WTC11 (cell line): ENCODE results near the gene HOXA10. TPM values are rescaled to one million over a fixed set of nuclear protein-coding genes. Genes with fewer than 3 reads are reported as not detected.

Experiments
- ATAC-seq: fragments of 200-7000 bp; cut with Tn5 transposase; 2 replicates; pipeline ENCODE4 v1.10.0; 2021; ENCODE audit warnings: mild to moderate bottlenecking, moderate library complexity
- CTCF ChIA-PET: fragments of 300-600 bp; sonication (Branson Sonifier 250); formaldehyde crosslinking; loops from one replicate; lab custom pipeline; 2021; ENCODE audit warnings: antibody characterized with exemption; lab: Charles Lee
- POLR2A ChIA-PET: fragments of 350-600 bp; sonication (Branson Sonifier 250); formaldehyde crosslinking; loops from one replicate; lab custom pipeline; 2021; ENCODE audit warnings: antibody characterized with exemption; lab: Charles Lee
- DNase-seq: peaks from one replicate; pipeline ENCODE4 v3.0.0; 2021; ENCODE audit warnings: low spot score
- H3K27ac Mint-ChIP-seq: 2 replicates; pipeline ENCODE4 v1.8.0; 2021; ENCODE audit warnings: mixed read lengths
- H3K27me3 Mint-ChIP-seq: 2 replicates; pipeline ENCODE4 v1.8.0; 2021; ENCODE audit warnings: low read depth, mild to moderate bottlenecking, moderate library complexity, mixed read lengths
- H3K36me3 Mint-ChIP-seq: 2 replicates; pipeline ENCODE4 v1.8.0; 2021; ENCODE audit warnings: mixed read lengths
- H3K4me1 Mint-ChIP-seq: 2 replicates; pipeline ENCODE4 v1.8.0; 2022; ENCODE audit warnings: mixed read lengths
- H3K4me3 Mint-ChIP-seq: 2 replicates; pipeline ENCODE4 v1.8.0; 2021; ENCODE audit warnings: mild to moderate bottlenecking, moderate library complexity, mixed read lengths
- H3K9me3 Mint-ChIP-seq: 2 replicates; pipeline ENCODE4 v1.8.0; 2021; ENCODE audit warnings: mixed read lengths
- CREM ChIP-seq: sonication (generic); formaldehyde crosslinking; IDR thresholded peaks from 2 replicates; pipeline ENCODE4 v1.8.1; 2022; ENCODE audit warnings: mild to moderate bottlenecking, missing genetic modification reagents, moderate library complexity
- CTCF ChIP-seq: fragments of 200-600 bp; IDR thresholded peaks from 2 replicates; pipeline ENCODE4 v1.8.0; 2022; ENCODE audit warnings: antibody characterized with exemption
- E2F1 ChIP-seq: sonication (generic); formaldehyde crosslinking; IDR thresholded peaks from 2 replicates; pipeline ENCODE4 v1.8.0; 2022; ENCODE audit warnings: mild to moderate bottlenecking, missing genetic modification reagents
- E2F4 ChIP-seq: sonication (generic); formaldehyde crosslinking; IDR thresholded peaks from 2 replicates; pipeline ENCODE4 v1.8.1; 2022; ENCODE audit warnings: low read depth, mild to moderate bottlenecking, moderate library complexity, missing genetic modification reagents, borderline replicate concordance
- ESRRA ChIP-seq: sonication (generic); formaldehyde crosslinking; IDR thresholded peaks from 2 replicates; pipeline ENCODE4 v1.8.1; 2022; ENCODE audit warnings: mild to moderate bottlenecking, missing genetic modification reagents, borderline replicate concordance
- FOXJ3 ChIP-seq: sonication (generic); formaldehyde crosslinking; IDR thresholded peaks from 2 replicates; pipeline ENCODE4 v1.9.0; 2021; ENCODE audit warnings: missing genetic modification reagents, mild to moderate bottlenecking, borderline replicate concordance
- HMGXB4 ChIP-seq: sonication (generic); formaldehyde crosslinking; IDR thresholded peaks from 2 replicates; pipeline ENCODE4 v1.8.1; 2023; ENCODE audit warnings: mild to moderate bottlenecking, moderate library complexity, missing genetic modification reagents
- MXD4 ChIP-seq: fragments of 250-450 bp; sonication (Bioruptor Pico); IDR thresholded peaks from 2 replicates; pipeline ENCODE4 v1.8.0; 2021; ENCODE audit warnings: mild to moderate bottlenecking, moderate library complexity, borderline replicate concordance
- PRDM15 ChIP-seq: sonication (generic); formaldehyde crosslinking; IDR thresholded peaks from 2 replicates; pipeline ENCODE4 v1.8.0; 2022; ENCODE audit warnings: missing genetic modification reagents
- PREB ChIP-seq: sonication (generic); formaldehyde crosslinking; IDR thresholded peaks from 2 replicates; pipeline ENCODE4 v1.8.1; 2022; ENCODE audit warnings: mild to moderate bottlenecking, missing genetic modification reagents, moderate library complexity, borderline replicate concordance
- TEAD1 ChIP-seq: sonication (generic); formaldehyde crosslinking; IDR thresholded peaks from 2 replicates; pipeline ENCODE4 v1.8.0; 2022; ENCODE audit warnings: mild to moderate bottlenecking, missing genetic modification reagents
- USF1 ChIP-seq: sonication (generic); formaldehyde crosslinking; IDR thresholded peaks from 2 replicates; pipeline ENCODE4 v1.8.0; 2022; ENCODE audit warnings: mild to moderate bottlenecking, missing genetic modification reagents
- USF2 ChIP-seq: sonication (generic); formaldehyde crosslinking; IDR thresholded peaks from 2 replicates; pipeline ENCODE4 v1.8.1; 2023; ENCODE audit warnings: mild to moderate bottlenecking, missing genetic modification reagents, moderate library complexity
- ZNF138 ChIP-seq: sonication (generic); formaldehyde crosslinking; conservative IDR thresholded peaks from 2 replicates; pipeline ENCODE4 v1.8.1; 2022; ENCODE audit warnings: mild to moderate bottlenecking, moderate library complexity, missing genetic modification reagents
- ZNF317 ChIP-seq: sonication (generic); formaldehyde crosslinking; IDR thresholded peaks from 2 replicates; pipeline ENCODE4 v1.8.1; 2023; ENCODE audit warnings: low read depth, mild to moderate bottlenecking, moderate library complexity, missing genetic modification reagents, borderline replicate concordance
- ZNF671 ChIP-seq: fragments of 250-450 bp; sonication (Bioruptor Pico); IDR thresholded peaks from 2 replicates; pipeline ENCODE4 v1.8.0; 2021; ENCODE audit warnings: mild to moderate bottlenecking
- total RNA-seq: library from RNA; stranded (reverse); gene quantifications from 3 replicates; pipeline ENCODE4 v1.2.3, GENCODE V29; 2021

HOXA10 gene
- total RNA-seq, 1 experiment from 2014 or later, result 0.07 TPM

GRCh38 chr7:27175626-27176523 lies 1.8 kb upstream of the HOXA10 start (continued):
- TF ChIP-seq MXD4 (CRISPR knock-in tag), result no peak
- no peak for TF ChIP-seq ZNF671 (CRISPR knock-in tag)
- TF ChIP-seq E2F4 (CRISPR knock-in tag), result no peak
- TF ChIP-seq, all 79 proteins: peak for 0

- POLR2A ChIA-PET, result no interaction called here
- TF ChIP-seq CREM (CRISPR knock-in tag) (no peak), E2F1 (no peak), HMGXB4 (CRISPR knock-in tag) (no peak), CTCF (no peak), PRDM15 (CRISPR knock-in tag) (no peak), USF2 (CRISPR knock-in tag) (no peak), ZNF138 (no peak), ZNF317 (no peak), MXD4 (CRISPR knock-in tag) (no peak), USF1 (CRISPR knock-in tag) (no peak), ESRRA (CRISPR knock-in tag) (no peak), FOXJ3 (CRISPR knock-in tag) (no peak), TEAD1 (CRISPR knock-in tag) (no peak), PREB (no peak)
- TF ChIP-seq, all 79 proteins: peak for 0
- peaks cover 99% of the 10 kb centered on the region for H3K27me3 Mint-ChIP-seq
- no peaks in the 10 kb centered on the region for H3K9me3 Mint-ChIP-seq
- 0 out of 2 replicates have a peak, but pooled peaks cover 2% of the 10 kb centered on the region for H3K36me3 Mint-ChIP-seq
- ATAC-seq (peak; percentile 10; the same call in 1 of the 2 replicates), DNase-seq (no peak)
- no peak overlapping the region for H3K27ac Mint-ChIP-seq
- CTCF ChIA-PET, result interaction anchor here (0.9 to 2.3 kb wide), 6 partner anchors 9 to 77 kb away, joined by 3 to 6 read pairs (median 4); partner anchors contain the start of genes HOXA11 and HOXA9
- peak overlapping the region; percentile 50; the same call in 1 of the 2 replicates for H3K4me3 Mint-ChIP-seq
- H3K4me1 Mint-ChIP-seq, result peaks cover 27% of the 10 kb centered on the region
Observed at GRCh38 chr7:27174874-27175625, 930 bp upstream of the HOXA10 start.
